ENCODE data around the gene SH3RF2. TPM values are rescaled to one million over a fixed set of nuclear protein-coding genes. Genes with fewer than 3 reads are reported as not detected.

Gene SH3RF2
- total and polyA plus RNA-seq, 2 of the 13 experiments (the other 11 are each of a cell fraction or from before 2014, with no cell fraction given): 2.6 to 3.7 TPM

DNA sequence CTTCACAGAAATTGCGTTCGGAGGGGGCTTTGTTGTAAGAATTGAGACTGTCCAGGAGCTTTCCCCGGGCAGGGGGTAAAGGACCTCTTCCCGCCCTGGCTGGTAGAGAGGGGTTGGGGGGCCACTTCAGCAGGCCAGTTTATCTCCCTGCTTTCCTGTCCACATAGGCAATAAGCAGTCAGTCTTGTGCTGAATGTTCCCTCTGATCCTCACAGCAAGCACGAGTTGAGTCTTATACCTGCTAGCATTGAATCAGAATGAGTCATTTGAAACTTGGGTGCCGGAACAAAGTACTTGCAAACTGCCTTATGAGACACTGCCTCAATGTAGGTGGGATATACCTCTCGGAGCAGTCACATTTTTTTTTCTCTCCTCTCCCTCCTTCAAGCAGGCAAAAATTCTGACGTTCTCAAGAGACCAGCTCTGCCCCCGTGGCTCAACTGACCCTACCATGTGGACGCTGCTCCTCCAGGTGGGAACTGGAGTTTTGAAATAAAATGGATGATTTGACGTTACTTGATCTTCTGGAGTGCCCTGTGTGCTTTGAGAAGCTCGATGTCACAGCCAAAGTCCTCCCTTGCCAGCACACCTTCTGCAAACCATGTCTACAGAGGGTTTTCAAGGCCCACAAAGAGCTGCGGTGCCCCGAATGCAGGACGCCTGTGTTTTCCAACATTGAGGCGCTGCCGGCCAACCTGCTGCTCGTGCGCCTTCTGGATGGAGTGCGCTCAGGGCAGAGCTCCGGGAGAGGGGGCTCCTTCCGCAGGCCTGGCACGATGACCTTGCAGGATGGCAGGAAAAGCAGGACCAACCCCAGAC is 1.3 kb downstream of the SH3RF2 start:
- ChIA-PET CTCF (ENCODE audit: low intra/inter-chr PET ratio, low total read pairs) (no interaction called here), POLR2A (interaction anchor here (1.2 to 4.0 kb wide), 5 partner anchors 8 to 87 kb away, joined by 3 to 27 read pairs (median 9); no protein-coding TSS in a partner anchor)
- no peaks in the 10 kb centered on the region for H4K20me1 ChIP-seq (ENCODE audit: insufficient read depth, low read length)
- H3K27me3 ChIP-seq (ENCODE audit: control insufficient read depth in 1 of 2, insufficient read depth in 2 of 2, low read length in 2 of 2): no peaks in the 10 kb centered on the region
- H3K4me3 ChIP-seq (replicated peaks in 1 of 3; ENCODE audit: insufficient read depth in 1 of 3, low read depth in 2 of 3, low read length in 3 of 3): peak overlapping the region; percentile 57 to 76 (median 67)
- intact Hi-C loops (cut with micrococcal nuclease; ENCODE audit: unreplicated experiment) (loop anchor here (2.0 to 5.0 kb wide), 5 partner anchors 31 to 111 kb away; partner anchors contain the start of gene PRELID2), in situ Hi-C loops (cut with HindIII; ENCODE audit: extremely low pct_ligation_motif_present, low pct_unique_long_range_greater_than_20kb) (loop anchor here (5.0 kb wide), 1 partner anchor 45 kb away; no protein-coding TSS in a partner anchor)
- peak overlapping the region; percentile 57 for H3K9ac ChIP-seq (ENCODE audit: insufficient read depth, low read depth, low read length)
- no peaks in the 10 kb centered on the region for H3K36me3 ChIP-seq (replicated peaks in 1 of 2; ENCODE audit: control insufficient read depth in 1 of 2, insufficient read depth in 2 of 2, low read length in 2 of 2)
- H3K27ac ChIP-seq (ENCODE audit: extremely low read length, insufficient read depth, low read length): peak overlapping the region; percentile 19
- 26% methylated on average over 12 of the region's 23 CpGs for WGBS (ENCODE audit: low lambda C conversion rate)
- peaks cover 75% of the 10 kb centered on the region for H3K4me1 ChIP-seq (ENCODE audit: insufficient read depth, low read length)
- FAIRE-seq (peak; percentile 8), ATAC-seq (peak; percentile 41), DNase-seq (ENCODE audit: low spot score) (peak; percentile 40)
- BruUV-seq (replicated peaks): no TSS peak
- peak overlapping the region; percentile 60 for H2AFZ ChIP-seq (ENCODE audit: low read length)
- H3K4me2 ChIP-seq (ENCODE audit: low read depth, low read length): peak overlapping the region; percentile 85
- no peaks in the 10 kb centered on the region for H3K9me3 ChIP-seq (ENCODE audit: low read length)
- peaks cover 2% of the 10 kb centered on the region for H3K79me2 ChIP-seq (ENCODE audit: insufficient read depth, low read length)
- TF ChIP-seq, protein P1, sequence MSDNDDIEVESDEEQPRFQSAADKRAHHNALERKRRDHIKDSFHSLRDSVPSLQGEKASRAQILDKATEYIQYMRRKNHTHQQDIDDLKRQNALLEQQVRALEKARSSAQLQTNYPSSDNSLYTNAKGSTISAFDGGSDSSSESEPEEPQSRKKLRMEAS (IDR thresholded peaks at IDR 0.05): peak; percentile 53; the same call in 1 of the 2 replicates
- TF ChIP-seq ZNF10 (CRISPR knock-in tag; IDR thresholded peaks at IDR 0.05; ENCODE audit: borderline replicate concordance, low read depth): no peak
- TF ChIP-seq ZIK1 (CRISPR knock-in tag; IDR thresholded peaks at IDR 0.05; ENCODE audit: borderline replicate concordance, low read depth): no peak
- TF ChIP-seq JUND (CRISPR knock-in tag; IDR thresholded peaks at IDR 0.05): no peak
- TF ChIP-seq, protein P2, sequence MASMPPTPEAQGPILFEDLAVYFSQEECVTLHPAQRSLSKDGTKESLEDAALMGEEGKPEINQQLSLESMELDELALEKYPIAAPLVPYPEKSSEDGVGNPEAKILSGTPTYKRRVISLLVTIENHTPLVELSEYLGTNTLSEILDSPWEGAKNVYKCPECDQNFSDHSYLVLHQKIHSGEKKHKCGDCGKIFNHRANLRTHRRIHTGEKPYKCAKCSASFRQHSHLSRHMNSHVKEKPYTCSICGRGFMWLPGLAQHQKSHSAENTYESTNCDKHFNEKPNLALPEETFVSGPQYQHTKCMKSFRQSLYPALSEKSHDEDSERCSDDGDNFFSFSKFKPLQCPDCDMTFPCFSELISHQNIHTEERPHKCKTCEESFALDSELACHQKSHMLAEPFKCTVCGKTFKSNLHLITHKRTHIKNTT (CRISPR knock-in tag; IDR thresholded peaks at IDR 0.05): no peak
- TF ChIP-seq SRSF1 (optimal IDR thresholded peaks at IDR 0.05; ENCODE audit: low read depth, low read length): no peak
- no peak for TF ChIP-seq SIX4 (CRISPR knock-in tag; IDR thresholded peaks at IDR 0.05)
- TF ChIP-seq, protein P3, sequence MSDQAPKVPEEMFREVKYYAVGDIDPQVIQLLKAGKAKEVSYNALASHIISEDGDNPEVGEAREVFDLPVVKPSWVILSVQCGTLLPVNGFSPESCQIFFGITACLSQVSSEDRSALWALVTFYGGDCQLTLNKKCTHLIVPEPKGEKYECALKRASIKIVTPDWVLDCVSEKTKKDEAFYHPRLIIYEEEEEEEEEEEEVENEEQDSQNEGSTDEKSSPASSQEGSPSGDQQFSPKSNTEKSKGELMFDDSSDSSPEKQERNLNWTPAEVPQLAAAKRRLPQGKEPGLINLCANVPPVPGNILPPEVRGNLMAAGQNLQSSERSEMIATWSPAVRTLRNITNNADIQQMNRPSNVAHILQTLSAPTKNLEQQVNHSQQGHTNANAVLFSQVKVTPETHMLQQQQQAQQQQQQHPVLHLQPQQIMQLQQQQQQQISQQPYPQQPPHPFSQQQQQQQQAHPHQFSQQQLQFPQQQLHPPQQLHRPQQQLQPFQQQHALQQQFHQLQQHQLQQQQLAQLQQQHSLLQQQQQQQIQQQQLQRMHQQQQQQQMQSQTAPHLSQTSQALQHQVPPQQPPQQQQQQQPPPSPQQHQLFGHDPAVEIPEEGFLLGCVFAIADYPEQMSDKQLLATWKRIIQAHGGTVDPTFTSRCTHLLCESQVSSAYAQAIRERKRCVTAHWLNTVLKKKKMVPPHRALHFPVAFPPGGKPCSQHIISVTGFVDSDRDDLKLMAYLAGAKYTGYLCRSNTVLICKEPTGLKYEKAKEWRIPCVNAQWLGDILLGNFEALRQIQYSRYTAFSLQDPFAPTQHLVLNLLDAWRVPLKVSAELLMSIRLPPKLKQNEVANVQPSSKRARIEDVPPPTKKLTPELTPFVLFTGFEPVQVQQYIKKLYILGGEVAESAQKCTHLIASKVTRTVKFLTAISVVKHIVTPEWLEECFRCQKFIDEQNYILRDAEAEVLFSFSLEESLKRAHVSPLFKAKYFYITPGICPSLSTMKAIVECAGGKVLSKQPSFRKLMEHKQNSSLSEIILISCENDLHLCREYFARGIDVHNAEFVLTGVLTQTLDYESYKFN (CRISPR knock-in tag; conservative IDR thresholded peaks at IDR 0.05): no peak
- no peak for TF ChIP-seq KDM1A (CRISPR knock-in tag; IDR thresholded peaks at IDR 0.05)
- TF ChIP-seq FOSL2 (CRISPR knock-in tag; IDR thresholded peaks at IDR 0.05): peak; percentile 82
- TF ChIP-seq, protein P4, sequence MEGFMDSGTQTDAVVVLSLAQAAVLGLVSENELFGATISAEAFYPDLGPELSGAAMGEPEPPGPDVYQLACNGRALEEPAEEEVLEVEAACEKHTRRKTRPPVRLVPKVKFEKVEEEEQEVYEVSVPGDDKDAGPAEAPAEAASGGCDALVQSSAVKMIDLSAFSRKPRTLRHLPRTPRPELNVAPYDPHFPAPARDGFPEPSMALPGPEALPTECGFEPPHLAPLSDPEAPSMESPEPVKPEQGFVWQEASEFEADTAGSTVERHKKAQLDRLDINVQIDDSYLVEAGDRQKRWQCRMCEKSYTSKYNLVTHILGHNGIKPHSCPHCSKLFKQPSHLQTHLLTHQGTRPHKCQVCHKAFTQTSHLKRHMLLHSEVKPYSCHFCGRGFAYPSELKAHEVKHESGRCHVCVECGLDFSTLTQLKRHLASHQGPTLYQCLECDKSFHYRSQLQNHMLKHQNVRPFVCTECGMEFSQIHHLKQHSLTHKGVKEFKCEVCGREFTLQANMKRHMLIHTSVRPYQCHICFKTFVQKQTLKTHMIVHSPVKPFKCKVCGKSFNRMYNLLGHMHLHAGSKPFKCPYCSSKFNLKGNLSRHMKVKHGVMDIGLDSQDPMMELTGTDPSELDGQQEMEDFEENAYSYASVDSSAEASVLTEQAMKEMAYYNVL (CRISPR knock-in tag; IDR thresholded peaks at IDR 0.05; ENCODE audit: borderline replicate concordance): 0 out of 2 replicates have a peak, but pooled peaks have one; percentile 13
- TF ChIP-seq ZNF768 (CRISPR knock-in tag; IDR thresholded peaks at IDR 0.05): peak; percentile 21; the same call in 1 of the 2 replicates
- no peak for TF ChIP-seq BHLHE40 (IDR thresholded peaks at IDR 0.05; ENCODE audit: low read length)
- TF ChIP-seq ZNF263 (CRISPR knock-in tag; IDR thresholded peaks at IDR 0.05): 0 out of 2 replicates have a peak, but pooled peaks have one; percentile 19
- no peak for TF ChIP-seq ZNF337 (CRISPR knock-in tag; IDR thresholded peaks at IDR 0.05; ENCODE audit: borderline replicate concordance, low read depth)
